GM21576 (cell line): ENCODE measurements around the gene SCTR.

Experiments
- ATAC-seq: cut with Tn5 transposase; IDR thresholded peaks from one replicate; pipeline ENCODE4 v1.9.1; 2021; ENCODE audit warnings: mild to moderate bottlenecking, moderate library complexity; ENCODE audit not compliant: unreplicated experiment

The SCTR gene

DNA sequence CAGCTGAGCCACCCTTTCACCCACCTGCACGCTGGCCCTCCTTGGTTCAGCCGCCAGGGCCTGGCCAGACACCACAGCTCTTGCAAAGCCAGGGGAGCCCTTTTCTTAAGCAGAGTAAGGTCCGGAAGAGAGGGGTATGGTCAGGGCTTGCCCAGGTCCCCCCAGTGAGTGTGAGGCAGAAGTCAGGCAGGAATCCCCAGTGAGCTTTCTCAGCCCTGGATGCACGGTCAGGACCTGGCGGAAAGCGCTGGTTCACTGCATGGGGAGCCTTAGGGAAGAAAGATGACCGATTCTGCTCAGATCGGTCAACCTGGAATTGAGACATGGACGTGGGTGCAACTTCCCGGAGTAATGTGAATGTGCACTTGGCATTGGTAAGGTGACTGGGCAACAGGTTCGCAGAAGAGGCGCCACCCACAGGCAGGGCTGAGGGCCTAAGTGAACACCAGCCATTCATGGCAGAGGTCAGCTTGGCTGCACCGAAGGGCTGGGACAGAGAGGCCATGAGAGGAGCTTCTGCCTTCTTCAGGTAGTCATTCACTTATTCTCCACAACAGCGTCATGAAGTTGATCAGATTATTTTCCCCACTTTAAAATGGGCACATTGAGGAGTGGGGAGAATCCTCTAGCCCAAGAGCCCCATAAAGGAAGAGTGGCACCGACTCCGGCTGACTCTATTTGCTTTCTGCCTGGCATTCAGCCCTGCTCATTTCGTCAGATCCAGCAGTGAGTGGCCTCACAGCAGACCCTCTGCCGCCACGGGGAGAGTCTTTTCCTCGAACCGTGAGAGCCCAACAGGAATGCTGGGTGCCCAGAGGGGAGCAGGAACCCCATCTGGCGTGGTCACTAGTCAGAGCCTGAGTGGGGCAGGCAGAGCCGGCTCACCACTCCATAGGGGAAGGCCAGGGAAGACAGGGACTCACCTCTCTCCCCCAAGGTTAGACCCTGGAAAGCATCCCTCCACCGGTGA lies 35.8 kb downstream of the SCTR start:
- ATAC-seq: no peak

- ATAC-seq: peak; percentile 54
Observed at GRCh38 chr2:119487434-119488244, 36.6 kb downstream of the SCTR start.

- ATAC-seq: no peak
Observed at GRCh38 chr2:119486886-119487285, 37.4 kb downstream of the SCTR start.

DNA sequence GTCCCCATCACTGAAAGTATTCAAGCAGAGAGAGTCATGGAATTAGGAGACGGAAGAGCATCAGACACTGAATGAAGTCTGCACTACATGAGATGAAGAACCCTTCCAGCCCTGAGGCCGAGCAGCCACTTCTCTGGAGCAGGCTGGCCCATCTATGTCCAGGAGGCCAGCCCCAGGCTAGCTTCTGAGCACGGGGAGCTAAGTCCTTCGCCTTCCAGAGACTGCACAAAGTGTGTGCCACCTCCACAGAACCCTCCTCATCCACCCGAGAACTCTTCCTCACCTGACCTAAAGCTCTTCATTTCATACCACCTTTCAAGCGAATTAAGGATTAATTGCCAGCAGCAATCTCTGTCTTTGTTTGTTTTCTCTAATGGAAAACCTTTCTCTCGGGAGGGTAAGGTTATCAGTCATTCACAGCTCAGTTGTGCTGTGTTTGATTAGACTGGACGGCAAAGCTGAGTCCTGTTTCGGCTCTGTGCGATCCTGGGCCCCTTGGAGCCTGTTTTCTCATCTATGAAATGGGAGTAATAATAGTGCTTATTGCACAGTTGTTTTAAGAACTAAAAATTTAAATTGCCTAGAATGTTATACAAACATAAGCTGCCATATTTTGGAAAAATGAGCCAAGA lies 38.0 kb downstream of the SCTR start:
- no peak for ATAC-seq

- ATAC-seq: no peak
Observed at GRCh38 chr2:119485336-119486110, 38.8 kb downstream of the SCTR start.

- no peak for ATAC-seq
Observed at GRCh38 chr2:119484834-119485233, 39.4 kb downstream of the SCTR start.

DNA sequence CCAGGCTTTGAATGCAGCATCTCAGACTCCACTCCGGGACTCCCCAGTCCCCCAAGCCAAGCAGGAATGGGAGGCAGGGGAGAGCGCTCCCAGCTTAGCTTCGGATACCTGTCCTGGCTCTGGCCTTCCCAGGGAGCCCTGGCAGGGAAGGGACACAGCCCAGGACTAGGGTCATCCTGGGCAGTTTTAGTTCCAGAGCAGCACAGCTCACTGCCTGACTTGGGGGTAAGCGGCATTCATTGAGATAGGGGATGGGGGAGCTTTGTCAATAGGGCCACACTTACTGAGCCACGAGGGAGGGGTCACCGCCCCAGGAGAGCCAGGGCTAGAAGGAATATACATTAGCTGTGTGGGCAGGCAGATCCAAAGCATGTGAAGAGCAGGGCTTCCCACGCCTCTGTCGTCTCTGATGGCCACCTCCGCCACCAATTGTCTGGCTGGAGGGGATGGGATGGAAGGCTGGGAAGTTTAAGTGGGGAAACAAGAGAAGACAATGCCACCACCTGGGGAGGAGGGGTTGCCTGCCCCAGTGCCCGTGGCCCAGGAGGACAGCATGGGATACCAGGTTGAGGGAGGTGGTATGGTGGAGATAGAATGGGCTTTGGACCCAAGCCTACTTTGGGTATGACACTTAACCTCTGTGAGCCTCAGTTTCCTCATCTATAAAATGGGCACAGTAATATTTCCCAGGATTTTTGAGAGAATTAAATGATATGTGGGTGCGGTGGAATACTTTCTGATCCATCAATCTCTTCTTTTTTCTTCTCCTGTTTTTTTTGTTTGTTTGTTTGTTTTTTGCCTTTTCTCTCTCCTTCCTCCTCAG lies 40.2 kb downstream of the SCTR start:
- ATAC-seq: no peak

DNA sequence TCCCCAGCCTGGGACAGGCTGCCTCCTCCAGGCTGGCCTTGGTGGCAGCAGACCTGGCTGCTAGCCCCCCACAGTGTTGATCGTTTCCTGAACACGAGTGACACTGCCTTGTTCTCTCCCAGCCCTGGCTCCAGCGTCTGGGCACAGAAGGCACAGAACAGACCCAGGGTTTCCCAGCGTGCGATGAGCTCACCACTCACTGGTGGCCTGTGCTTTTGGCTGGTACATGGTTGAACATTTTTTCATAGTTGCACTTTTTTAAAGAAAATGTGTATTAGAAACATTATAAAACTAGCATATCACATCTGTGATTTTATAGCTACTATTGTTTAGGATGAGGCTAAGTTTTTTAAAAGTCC lies 40.9 kb downstream of the SCTR start:
- no peak for ATAC-seq

- ATAC-seq: no peak
Observed at GRCh38 chr2:119482481-119483394, 41.5 kb downstream of the SCTR start.

GRCh38 chr2:119481501-119482455 lies 42.5 kb downstream of the SCTR start:
- no peak for ATAC-seq

- ATAC-seq: no peak
Observed at GRCh38 chr2:119480718-119481142, 43.6 kb downstream of the SCTR start.

DNA sequence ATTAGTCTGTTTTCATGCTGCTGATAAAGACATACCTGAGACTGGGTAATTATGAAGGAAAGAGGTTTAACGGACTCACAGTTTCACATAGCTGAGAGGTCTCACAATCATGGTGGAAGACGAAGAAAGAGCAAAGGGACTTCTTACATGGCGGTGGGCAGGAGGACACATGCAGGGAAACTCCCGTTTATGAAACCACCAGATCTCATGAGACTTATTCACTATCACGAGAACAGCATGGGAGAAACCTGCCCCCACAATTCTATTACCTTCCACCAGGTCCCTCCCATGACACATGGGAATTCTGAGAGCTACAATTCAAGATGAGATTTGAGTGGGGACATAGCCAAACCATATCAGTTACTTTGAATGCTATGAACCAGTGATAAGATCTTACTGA lies 44.1 kb downstream of the SCTR start:
- ATAC-seq: no peak

DNA sequence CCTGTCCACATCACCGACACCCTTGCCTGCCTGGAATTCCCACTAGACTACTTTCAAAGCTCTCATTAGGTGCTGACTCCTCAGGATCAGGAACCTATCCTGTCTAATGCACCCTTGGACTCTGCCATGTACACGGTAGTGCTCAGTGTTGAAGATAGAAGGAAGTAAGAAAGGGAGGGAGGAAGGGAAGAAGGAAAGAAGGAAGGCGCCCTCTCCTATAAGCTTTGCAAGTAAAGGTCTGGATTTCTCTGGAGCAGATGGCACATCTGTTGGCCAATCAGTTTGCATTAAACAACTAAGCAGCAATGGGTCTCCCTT lies 45.3 kb downstream of the SCTR start:
- ATAC-seq: no peak

- no peak for ATAC-seq
Observed at GRCh38 chr2:119478188-119478977, 45.9 kb downstream of the SCTR start.

- no peak for ATAC-seq
Observed at GRCh38 chr2:119477113-119477505, 47.2 kb downstream of the SCTR start.

GRCh38 chr2:119476301-119477112 lies 47.8 kb downstream of the SCTR start:
- peak; percentile 72 for ATAC-seq
